GM23338 (cell line): Measurements from ENCODE around the gene CTTN.

ENCODE experiments used
- CTCF ChIP-seq, 2 experiments: fragments of 200-600 bp in 1 of 2; sonication (generic) in 1 of 2; conservative IDR thresholded peaks; 2 replicates each; pipeline versions ENCODE4 v1.5.1 to v1.6.1; 2016 to 2017; ENCODE audit warnings: antibody characterized with exemption in 2 of 2, low read depth in 2 of 2, mild to moderate bottlenecking in 2 of 2, moderate library complexity in 1 of 2
- EZH2 ChIP-seq: fragments of 200-600 bp; sonication (generic); IDR thresholded peaks from one replicate; pipeline ENCODE4 v1.8.0; 2017; ENCODE audit warnings: antibody characterized with exemption, mild to moderate bottlenecking, low read depth; ENCODE audit not compliant: unreplicated experiment
- POLR2AphosphoS5 ChIP-seq: IDR thresholded peaks from 2 replicates; pipeline ENCODE4 v1.6.1; 2016; ENCODE audit warnings: antibody characterized with exemption, low read depth

- peak in 1 of 2 experiments; percentile 10; a peak in 1 of 4 replicates for TF ChIP-seq CTCF (conservative IDR thresholded peaks at IDR 0.05; ENCODE audit: low read depth in 2 of 2)
- TF ChIP-seq EZH2: no peak
- TF ChIP-seq POLR2AphosphoS5: no peak
These were observed 22.8 kb downstream of the CTTN start for GRCh38 chr11:70421123-70421522.
